GM21367 (cell line): ENCODE measurements around the gene RAB11FIP4.
"Not testable (repeated sequence)": the region's sequence is repeated elsewhere in the genome, so short reads cannot be mapped to it uniquely, and the experiment has no call there.

Source experiments
- ATAC-seq: cut with Tn5 transposase; IDR thresholded peaks from one replicate; pipeline ENCODE4 v1.9.1; 2021; ENCODE audit not compliant: unreplicated experiment

The RAB11FIP4 gene

DNA sequence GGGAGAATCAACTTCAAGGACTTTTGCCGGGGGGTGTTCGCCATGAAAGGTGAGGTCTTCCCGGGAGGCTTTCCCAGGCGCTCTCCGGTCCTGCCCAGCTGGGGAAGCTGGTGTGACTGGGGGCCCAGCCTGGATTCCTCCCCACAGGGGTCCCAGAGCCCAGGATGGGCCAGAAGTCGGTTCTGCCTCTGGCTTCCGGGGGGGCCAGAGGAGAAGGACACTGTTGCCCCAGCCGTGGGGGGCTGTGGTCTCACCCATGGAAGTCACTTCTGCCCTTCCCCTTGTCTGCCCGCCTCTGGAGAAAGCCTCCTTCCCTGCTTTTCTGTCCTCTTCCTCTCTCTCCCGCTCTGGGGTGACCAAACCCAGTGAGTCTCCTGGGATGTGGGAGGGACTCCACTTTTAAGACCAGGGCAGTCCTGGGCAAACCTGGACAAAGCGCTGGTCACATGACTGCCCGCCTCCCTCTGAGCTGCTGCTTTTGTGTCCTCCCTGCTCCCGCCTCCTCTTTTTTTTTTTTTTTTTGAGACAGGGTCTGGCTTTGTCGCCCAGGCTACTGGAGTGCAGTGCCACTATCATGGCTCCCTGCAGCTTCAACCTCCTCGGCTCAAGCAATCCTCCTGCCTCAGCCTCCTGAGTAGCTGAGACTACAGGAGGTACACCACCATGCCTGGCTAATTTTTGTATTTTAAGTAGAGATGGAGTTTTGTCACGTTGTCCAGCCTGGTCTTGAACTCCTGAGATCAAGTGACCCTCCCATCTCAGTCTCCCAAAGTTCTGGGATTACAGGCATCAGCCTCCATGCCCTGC, 40.6 kb downstream of the RAB11FIP4 start:
- no peak for ATAC-seq

- ATAC-seq = no peak
Observed at GRCh38 chr17:31433091-31433790, 41.8 kb downstream of the RAB11FIP4 start.

GRCh38 chr17:31433811-31434726, 42.6 kb downstream of the RAB11FIP4 start:
- no peak for ATAC-seq

GRCh38 chr17:31434727-31435050, 43.2 kb downstream of the RAB11FIP4 start:
- ATAC-seq = no peak

- ATAC-seq = no peak
Observed at GRCh38 chr17:31435581-31435980, 44.1 kb downstream of the RAB11FIP4 start.

DNA sequence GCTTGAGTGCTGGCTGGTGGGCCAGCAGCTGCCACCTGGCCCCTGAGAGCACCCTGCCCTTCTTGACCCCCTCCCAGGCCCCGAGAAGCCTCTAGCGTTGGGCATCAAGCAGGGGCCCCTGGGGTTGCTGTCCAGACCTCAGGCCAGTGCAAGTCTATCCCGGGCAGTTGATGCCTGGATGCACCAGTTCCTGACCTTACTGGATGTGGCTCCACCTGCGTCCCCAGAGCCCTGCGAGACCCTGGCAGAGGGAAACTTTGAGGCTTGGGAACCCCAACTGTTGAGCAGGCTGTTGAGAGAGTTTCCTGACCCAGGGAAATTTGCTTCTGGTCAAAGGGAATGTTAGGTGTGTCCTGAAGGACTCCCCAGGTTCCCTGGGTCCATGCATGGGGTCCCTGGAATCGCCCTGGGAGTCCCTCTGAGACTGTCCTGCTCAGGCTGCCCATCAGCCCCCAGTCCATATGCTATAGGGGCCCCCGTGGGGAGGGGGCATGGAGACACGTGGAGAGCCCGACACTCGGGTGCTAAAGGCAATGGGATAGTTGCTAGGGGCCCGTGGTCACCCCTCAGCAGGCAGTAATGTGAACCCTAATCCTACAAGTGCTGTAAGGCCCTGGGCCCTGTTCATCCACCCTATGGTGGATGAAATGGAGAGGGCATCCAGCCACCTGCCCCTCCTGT, 46.4 kb downstream of the RAB11FIP4 start:
- ATAC-seq = no peak

DNA sequence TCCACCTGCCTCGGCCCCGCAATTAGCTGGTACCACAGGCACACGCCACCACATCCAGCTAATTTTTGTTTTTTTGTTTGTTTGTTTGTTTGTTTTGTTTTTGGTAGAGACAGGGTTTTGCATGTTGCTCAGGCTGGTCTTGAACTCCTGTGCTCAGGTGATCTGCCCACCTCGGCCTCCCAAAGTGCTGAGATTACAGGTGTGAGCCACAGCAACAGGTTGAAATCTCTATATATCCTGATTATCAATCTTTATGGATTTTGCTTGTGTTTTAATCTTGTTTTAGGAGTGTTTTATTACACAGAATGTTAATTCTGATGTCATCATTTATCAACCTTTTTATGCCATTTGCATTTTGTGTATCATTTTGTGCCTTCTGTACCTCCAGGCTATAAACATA, 48.2 kb downstream of the RAB11FIP4 start:
- no peak for ATAC-seq

GRCh38 chr17:31442276-31442675, 50.8 kb downstream of the RAB11FIP4 start:
- no peak for ATAC-seq

DNA sequence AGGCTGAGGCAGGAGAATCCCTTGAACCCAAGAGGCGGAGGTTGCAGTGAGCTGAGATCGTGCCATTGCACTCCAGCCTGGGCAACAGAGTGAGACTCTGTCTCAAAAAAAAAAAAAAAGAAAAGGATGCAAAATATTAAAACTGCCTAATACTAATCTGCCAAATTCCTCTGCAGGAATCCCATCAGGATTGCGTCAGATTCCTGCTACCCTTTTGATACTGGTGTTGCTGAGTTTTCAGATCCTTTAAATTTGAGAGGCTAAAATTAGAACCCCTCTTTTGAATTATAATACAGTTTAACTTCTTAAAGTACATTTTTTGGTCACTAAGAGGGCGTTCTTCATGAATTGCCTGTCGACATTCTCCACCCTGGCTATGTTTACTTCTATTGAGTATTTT, 51.4 kb downstream of the RAB11FIP4 start:
- not testable (repeated sequence) for ATAC-seq

- ATAC-seq = no peak
Observed at GRCh38 chr17:31443386-31443785, 51.9 kb downstream of the RAB11FIP4 start.

GRCh38 chr17:31444026-31444425, 52.6 kb downstream of the RAB11FIP4 start:
- no peak for ATAC-seq

DNA sequence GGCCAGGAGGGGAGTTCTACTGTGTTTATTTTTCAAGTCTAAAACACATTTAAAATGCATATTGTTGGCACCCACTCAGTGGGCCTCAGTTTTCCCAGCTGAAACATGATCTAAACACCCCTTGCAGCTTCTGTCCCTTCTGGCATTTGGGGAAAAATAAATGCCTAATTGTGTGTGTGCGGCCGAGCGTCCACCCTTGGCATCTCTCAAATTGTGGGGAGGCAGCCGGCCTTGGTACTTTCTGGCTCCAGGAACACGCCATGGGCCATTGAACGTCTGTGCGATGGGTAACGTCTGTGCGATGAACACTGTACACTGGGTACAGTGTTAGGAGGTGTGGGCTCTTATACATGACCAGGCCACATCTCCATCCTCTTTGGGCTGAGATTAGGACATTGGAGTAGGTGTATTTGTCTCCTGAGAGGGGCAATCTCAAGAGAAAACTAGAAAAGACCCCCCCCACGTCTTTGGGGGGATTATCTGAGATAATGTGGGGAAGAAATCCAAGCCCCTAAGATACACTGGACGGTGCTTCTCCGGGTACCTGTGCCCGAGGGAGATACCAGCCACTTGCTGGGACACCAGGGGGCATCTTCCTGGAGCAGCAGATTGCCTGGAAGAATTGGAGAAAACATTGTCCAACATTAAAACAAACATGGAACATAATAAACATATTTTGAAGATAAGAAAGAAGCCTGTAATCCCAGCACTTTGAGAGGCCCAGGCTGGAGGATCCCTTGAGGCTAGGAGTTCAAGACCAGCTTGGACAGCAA, 54.9 kb downstream of the RAB11FIP4 start:
- ATAC-seq = no peak

GRCh38 chr17:31448467-31449077, 57.1 kb downstream of the RAB11FIP4 start:
- no peak for ATAC-seq

- ATAC-seq = no peak
Observed at GRCh38 chr17:31449111-31449510, 57.6 kb downstream of the RAB11FIP4 start.

GRCh38 chr17:31449746-31450145, 58.3 kb downstream of the RAB11FIP4 start:
- ATAC-seq = no peak

- ATAC-seq = no peak
Observed at GRCh38 chr17:31452101-31452500, 60.6 kb downstream of the RAB11FIP4 start.

- no peak for ATAC-seq
Observed at GRCh38 chr17:31452561-31453110, 61.2 kb downstream of the RAB11FIP4 start.

GRCh38 chr17:31453896-31454295, 62.4 kb downstream of the RAB11FIP4 start:
- no peak for ATAC-seq

GRCh38 chr17:31456814-31457213, 65.3 kb downstream of the RAB11FIP4 start:
- ATAC-seq = no peak
